ENCODE data around the gene RGS7. TPM values are rescaled to one million over a fixed set of nuclear protein-coding genes. Genes with fewer than 3 reads are reported as not detected.

RGS7 gene
- total RNA-seq: not detected

- Mint-ChIP-seq H3K27ac (no peak within 1 kb of the TSS), H3K4me3 (peak within 1 kb of the TSS; percentile 16), H3K27me3 (ENCODE audit: low read depth) (peaks cover 38% of the 10 kb centered on the region), H3K36me3 (ENCODE audit: low read depth) (no peaks in the 10 kb centered on the region), H3K4me1 (ENCODE audit: low read depth) (peaks cover 3% of the 10 kb centered on the region), H3K9me3 (ENCODE audit: insufficient read depth) (no peaks in the 10 kb centered on the region)
- ChIA-PET POLR2A (no interaction called here), CTCF (no interaction called here)
- ATAC-seq (peak; percentile 83), DNase-seq (peak; percentile 21)
These were observed at the start of gene RGS7 for GRCh38 chr1:241356519-241357365. RGS7 (minus strand) TSS chr1:241357205.

- Mint-ChIP-seq H3K4me1 (ENCODE audit: low read depth) (no peaks in the 10 kb centered on the region), H3K27me3 (ENCODE audit: low read depth) (no peaks in the 10 kb centered on the region), H3K4me3 (no peak overlapping the region), H3K9me3 (ENCODE audit: insufficient read depth) (no peaks in the 10 kb centered on the region), H3K36me3 (ENCODE audit: low read depth) (no peaks in the 10 kb centered on the region), H3K27ac (no peak overlapping the region)
- DNase-seq: no peak
- ChIA-PET POLR2A (no interaction called here), CTCF (no interaction called here)
- no peak for ATAC-seq
These were observed 49.4 kb upstream of the RGS7 start for GRCh38 chr1:241406421-241406820.

GRCh38 chr1:241401156-241401555 lies 44.2 kb upstream of the RGS7 start:
- CTCF ChIA-PET: no interaction called here
- Mint-ChIP-seq H3K36me3 (ENCODE audit: low read depth) (no peaks in the 10 kb centered on the region), H3K4me1 (ENCODE audit: low read depth) (no peaks in the 10 kb centered on the region), H3K27me3 (ENCODE audit: low read depth) (no peaks in the 10 kb centered on the region), H3K9me3 (ENCODE audit: insufficient read depth) (no peaks in the 10 kb centered on the region), H3K27ac (no peak overlapping the region), H3K4me3 (no peak overlapping the region)
- ATAC-seq (no peak), DNase-seq (no peak)
- POLR2A ChIA-PET: no interaction called here

- no peak for DNase-seq
- Mint-ChIP-seq H3K36me3 (ENCODE audit: low read depth) (no peaks in the 10 kb centered on the region), H3K4me1 (ENCODE audit: low read depth) (no peaks in the 10 kb centered on the region), H3K4me3 (no peak overlapping the region), H3K27me3 (ENCODE audit: low read depth) (no peaks in the 10 kb centered on the region), H3K9me3 (ENCODE audit: insufficient read depth) (no peaks in the 10 kb centered on the region), H3K27ac (no peak overlapping the region)
- ChIA-PET POLR2A (no interaction called here), CTCF (no interaction called here)
- ATAC-seq: no peak
These were observed 40.0 kb upstream of the RGS7 start for GRCh38 chr1:241396747-241397681.

GRCh38 chr1:241391926-241392710 lies 35.1 kb upstream of the RGS7 start:
- no peaks in the 10 kb centered on the region for H3K27me3 Mint-ChIP-seq (ENCODE audit: low read depth)
- DNase-seq (no peak), ATAC-seq (no peak)
- H3K4me3 Mint-ChIP-seq: no peak overlapping the region
- no peaks in the 10 kb centered on the region for H3K9me3 Mint-ChIP-seq (ENCODE audit: insufficient read depth)
- CTCF ChIA-PET: no interaction called here
- H3K36me3 Mint-ChIP-seq (ENCODE audit: low read depth): no peaks in the 10 kb centered on the region
- no peak overlapping the region for H3K27ac Mint-ChIP-seq
- H3K4me1 Mint-ChIP-seq (ENCODE audit: low read depth): no peaks in the 10 kb centered on the region
- POLR2A ChIA-PET: no interaction called here

- H3K27me3 Mint-ChIP-seq (ENCODE audit: low read depth): no peaks in the 10 kb centered on the region
- DNase-seq: no peak
- ChIA-PET POLR2A (no interaction called here), CTCF (no interaction called here)
- H3K9me3 Mint-ChIP-seq (ENCODE audit: insufficient read depth): no peaks in the 10 kb centered on the region
- H3K27ac Mint-ChIP-seq: no peak overlapping the region
- H3K4me1 Mint-ChIP-seq (ENCODE audit: low read depth): no peaks in the 10 kb centered on the region
- no peak overlapping the region for H3K4me3 Mint-ChIP-seq
- ATAC-seq: no peak
- no peaks in the 10 kb centered on the region for H3K36me3 Mint-ChIP-seq (ENCODE audit: low read depth)
These were observed 33.5 kb upstream of the RGS7 start for GRCh38 chr1:241390526-241390925.

GRCh38 chr1:241389400-241389799 lies 32.4 kb upstream of the RGS7 start:
- H3K4me1 Mint-ChIP-seq (ENCODE audit: low read depth): no peaks in the 10 kb centered on the region
- H3K36me3 Mint-ChIP-seq (ENCODE audit: low read depth): no peaks in the 10 kb centered on the region
- CTCF ChIA-PET: no interaction called here
- no peak overlapping the region for H3K27ac Mint-ChIP-seq
- no peaks in the 10 kb centered on the region for H3K27me3 Mint-ChIP-seq (ENCODE audit: low read depth)
- no peak overlapping the region for H3K4me3 Mint-ChIP-seq
- H3K9me3 Mint-ChIP-seq (ENCODE audit: insufficient read depth): no peaks in the 10 kb centered on the region
- no peak for DNase-seq
- POLR2A ChIA-PET: no interaction called here
- no peak for ATAC-seq

- H3K4me3 Mint-ChIP-seq: no peak overlapping the region
- ATAC-seq: no peak
- H3K4me1 Mint-ChIP-seq (ENCODE audit: low read depth): no peaks in the 10 kb centered on the region
- H3K27ac Mint-ChIP-seq: no peak overlapping the region
- ChIA-PET CTCF (no interaction called here), POLR2A (no interaction called here)
- no peaks in the 10 kb centered on the region for H3K27me3 Mint-ChIP-seq (ENCODE audit: low read depth)
- H3K9me3 Mint-ChIP-seq (ENCODE audit: insufficient read depth): no peaks in the 10 kb centered on the region
- H3K36me3 Mint-ChIP-seq (ENCODE audit: low read depth): no peaks in the 10 kb centered on the region
- no peak for DNase-seq
These were observed 30.2 kb upstream of the RGS7 start for GRCh38 chr1:241387216-241387615.

GRCh38 chr1:241376701-241377100 lies 19.7 kb upstream of the RGS7 start:
- ATAC-seq (no peak), DNase-seq (no peak)
- CTCF ChIA-PET: no interaction called here
- Mint-ChIP-seq H3K9me3 (ENCODE audit: insufficient read depth) (no peaks in the 10 kb centered on the region), H3K27me3 (ENCODE audit: low read depth) (no peaks in the 10 kb centered on the region), H3K4me3 (no peak overlapping the region), H3K4me1 (ENCODE audit: low read depth) (no peaks in the 10 kb centered on the region), H3K27ac (no peak overlapping the region), H3K36me3 (ENCODE audit: low read depth) (no peaks in the 10 kb centered on the region)
- POLR2A ChIA-PET: no interaction called here

- no peaks in the 10 kb centered on the region for H3K4me1 Mint-ChIP-seq (ENCODE audit: low read depth)
- no peaks in the 10 kb centered on the region for H3K36me3 Mint-ChIP-seq (ENCODE audit: low read depth)
- CTCF ChIA-PET: no interaction called here
- no peaks in the 10 kb centered on the region for H3K9me3 Mint-ChIP-seq (ENCODE audit: insufficient read depth)
- no peak overlapping the region for H3K27ac Mint-ChIP-seq
- POLR2A ChIA-PET: no interaction called here
- DNase-seq: no peak
- H3K27me3 Mint-ChIP-seq (ENCODE audit: low read depth): no peaks in the 10 kb centered on the region
- no peak overlapping the region for H3K4me3 Mint-ChIP-seq
- no peak for ATAC-seq
These were observed 18.9 kb upstream of the RGS7 start for GRCh38 chr1:241375886-241376285.

- ChIA-PET POLR2A (no interaction called here), CTCF (no interaction called here)
- DNase-seq: no peak
- no peaks in the 10 kb centered on the region for H3K27me3 Mint-ChIP-seq (ENCODE audit: low read depth)
- no peak for ATAC-seq
- no peaks in the 10 kb centered on the region for H3K36me3 Mint-ChIP-seq (ENCODE audit: low read depth)
- H3K9me3 Mint-ChIP-seq (ENCODE audit: insufficient read depth): no peaks in the 10 kb centered on the region
- no peaks in the 10 kb centered on the region for H3K4me1 Mint-ChIP-seq (ENCODE audit: low read depth)
- no peak overlapping the region for H3K27ac Mint-ChIP-seq
- no peak overlapping the region for H3K4me3 Mint-ChIP-seq
These were observed 9.2 kb upstream of the RGS7 start for GRCh38 chr1:241366196-241366595.

- Mint-ChIP-seq H3K4me1 (ENCODE audit: low read depth) (peaks cover 3% of the 10 kb centered on the region), H3K27me3 (ENCODE audit: low read depth) (peaks cover 21% of the 10 kb centered on the region), H3K9me3 (ENCODE audit: insufficient read depth) (no peaks in the 10 kb centered on the region), H3K4me3 (no peak overlapping the region), H3K36me3 (ENCODE audit: low read depth) (no peaks in the 10 kb centered on the region), H3K27ac (no peak overlapping the region)
- ATAC-seq (no peak), DNase-seq (no peak)
- ChIA-PET CTCF (no interaction called here), POLR2A (no interaction called here)
These were observed 5.3 kb upstream of the RGS7 start for GRCh38 chr1:241362350-241362749.

Data from activated CD8-positive, alpha-beta T cell treated with anti-CD3 and anti-CD28 coated beads, Interleukin-2, amount 10 ng/mL, durations not matched to agents 7 days and 5 days (primary cell).